ENCODE measurements around the gene SMG6. TPM values are rescaled to one million over a fixed set of nuclear protein-coding genes. Genes with fewer than 3 reads are reported as not detected.

Gene SMG6
- total and polyA plus RNA-seq, 2 of the 8 experiments (the other 6 are each of a cell fraction or from before 2014, with no cell fraction given) = 18.5 to 25.2 TPM

DNA sequence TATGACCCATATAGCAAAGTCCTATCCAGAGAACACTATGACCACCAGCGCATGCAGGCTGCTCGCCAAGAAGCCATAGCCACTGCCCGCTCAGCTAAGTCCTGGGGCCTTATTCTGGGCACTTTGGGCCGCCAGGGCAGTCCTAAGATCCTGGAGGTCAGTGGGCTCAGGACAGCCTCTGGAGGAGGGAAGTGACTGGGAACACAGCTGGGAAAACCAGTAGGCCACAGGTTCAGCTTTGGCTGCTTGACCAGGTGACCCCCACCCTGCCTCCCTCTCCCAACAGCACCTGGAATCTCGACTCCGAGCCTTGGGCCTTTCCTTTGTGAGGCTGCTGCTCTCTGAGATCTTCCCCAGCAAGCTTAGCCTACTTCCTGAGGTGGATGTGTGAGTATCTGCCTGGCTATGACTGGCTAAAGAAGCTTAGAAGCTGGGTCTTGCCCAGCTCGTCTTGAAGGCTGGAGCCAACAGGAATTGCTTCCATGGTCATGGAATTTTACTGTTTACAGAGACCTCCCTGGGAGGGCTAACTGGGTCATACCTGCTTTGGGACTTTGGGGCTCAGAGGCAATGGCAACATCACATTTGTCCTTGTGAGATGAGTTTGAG, 263.3 kb downstream of the SMG6 start (continued):
- TF ChIP-seq, protein P1, sequence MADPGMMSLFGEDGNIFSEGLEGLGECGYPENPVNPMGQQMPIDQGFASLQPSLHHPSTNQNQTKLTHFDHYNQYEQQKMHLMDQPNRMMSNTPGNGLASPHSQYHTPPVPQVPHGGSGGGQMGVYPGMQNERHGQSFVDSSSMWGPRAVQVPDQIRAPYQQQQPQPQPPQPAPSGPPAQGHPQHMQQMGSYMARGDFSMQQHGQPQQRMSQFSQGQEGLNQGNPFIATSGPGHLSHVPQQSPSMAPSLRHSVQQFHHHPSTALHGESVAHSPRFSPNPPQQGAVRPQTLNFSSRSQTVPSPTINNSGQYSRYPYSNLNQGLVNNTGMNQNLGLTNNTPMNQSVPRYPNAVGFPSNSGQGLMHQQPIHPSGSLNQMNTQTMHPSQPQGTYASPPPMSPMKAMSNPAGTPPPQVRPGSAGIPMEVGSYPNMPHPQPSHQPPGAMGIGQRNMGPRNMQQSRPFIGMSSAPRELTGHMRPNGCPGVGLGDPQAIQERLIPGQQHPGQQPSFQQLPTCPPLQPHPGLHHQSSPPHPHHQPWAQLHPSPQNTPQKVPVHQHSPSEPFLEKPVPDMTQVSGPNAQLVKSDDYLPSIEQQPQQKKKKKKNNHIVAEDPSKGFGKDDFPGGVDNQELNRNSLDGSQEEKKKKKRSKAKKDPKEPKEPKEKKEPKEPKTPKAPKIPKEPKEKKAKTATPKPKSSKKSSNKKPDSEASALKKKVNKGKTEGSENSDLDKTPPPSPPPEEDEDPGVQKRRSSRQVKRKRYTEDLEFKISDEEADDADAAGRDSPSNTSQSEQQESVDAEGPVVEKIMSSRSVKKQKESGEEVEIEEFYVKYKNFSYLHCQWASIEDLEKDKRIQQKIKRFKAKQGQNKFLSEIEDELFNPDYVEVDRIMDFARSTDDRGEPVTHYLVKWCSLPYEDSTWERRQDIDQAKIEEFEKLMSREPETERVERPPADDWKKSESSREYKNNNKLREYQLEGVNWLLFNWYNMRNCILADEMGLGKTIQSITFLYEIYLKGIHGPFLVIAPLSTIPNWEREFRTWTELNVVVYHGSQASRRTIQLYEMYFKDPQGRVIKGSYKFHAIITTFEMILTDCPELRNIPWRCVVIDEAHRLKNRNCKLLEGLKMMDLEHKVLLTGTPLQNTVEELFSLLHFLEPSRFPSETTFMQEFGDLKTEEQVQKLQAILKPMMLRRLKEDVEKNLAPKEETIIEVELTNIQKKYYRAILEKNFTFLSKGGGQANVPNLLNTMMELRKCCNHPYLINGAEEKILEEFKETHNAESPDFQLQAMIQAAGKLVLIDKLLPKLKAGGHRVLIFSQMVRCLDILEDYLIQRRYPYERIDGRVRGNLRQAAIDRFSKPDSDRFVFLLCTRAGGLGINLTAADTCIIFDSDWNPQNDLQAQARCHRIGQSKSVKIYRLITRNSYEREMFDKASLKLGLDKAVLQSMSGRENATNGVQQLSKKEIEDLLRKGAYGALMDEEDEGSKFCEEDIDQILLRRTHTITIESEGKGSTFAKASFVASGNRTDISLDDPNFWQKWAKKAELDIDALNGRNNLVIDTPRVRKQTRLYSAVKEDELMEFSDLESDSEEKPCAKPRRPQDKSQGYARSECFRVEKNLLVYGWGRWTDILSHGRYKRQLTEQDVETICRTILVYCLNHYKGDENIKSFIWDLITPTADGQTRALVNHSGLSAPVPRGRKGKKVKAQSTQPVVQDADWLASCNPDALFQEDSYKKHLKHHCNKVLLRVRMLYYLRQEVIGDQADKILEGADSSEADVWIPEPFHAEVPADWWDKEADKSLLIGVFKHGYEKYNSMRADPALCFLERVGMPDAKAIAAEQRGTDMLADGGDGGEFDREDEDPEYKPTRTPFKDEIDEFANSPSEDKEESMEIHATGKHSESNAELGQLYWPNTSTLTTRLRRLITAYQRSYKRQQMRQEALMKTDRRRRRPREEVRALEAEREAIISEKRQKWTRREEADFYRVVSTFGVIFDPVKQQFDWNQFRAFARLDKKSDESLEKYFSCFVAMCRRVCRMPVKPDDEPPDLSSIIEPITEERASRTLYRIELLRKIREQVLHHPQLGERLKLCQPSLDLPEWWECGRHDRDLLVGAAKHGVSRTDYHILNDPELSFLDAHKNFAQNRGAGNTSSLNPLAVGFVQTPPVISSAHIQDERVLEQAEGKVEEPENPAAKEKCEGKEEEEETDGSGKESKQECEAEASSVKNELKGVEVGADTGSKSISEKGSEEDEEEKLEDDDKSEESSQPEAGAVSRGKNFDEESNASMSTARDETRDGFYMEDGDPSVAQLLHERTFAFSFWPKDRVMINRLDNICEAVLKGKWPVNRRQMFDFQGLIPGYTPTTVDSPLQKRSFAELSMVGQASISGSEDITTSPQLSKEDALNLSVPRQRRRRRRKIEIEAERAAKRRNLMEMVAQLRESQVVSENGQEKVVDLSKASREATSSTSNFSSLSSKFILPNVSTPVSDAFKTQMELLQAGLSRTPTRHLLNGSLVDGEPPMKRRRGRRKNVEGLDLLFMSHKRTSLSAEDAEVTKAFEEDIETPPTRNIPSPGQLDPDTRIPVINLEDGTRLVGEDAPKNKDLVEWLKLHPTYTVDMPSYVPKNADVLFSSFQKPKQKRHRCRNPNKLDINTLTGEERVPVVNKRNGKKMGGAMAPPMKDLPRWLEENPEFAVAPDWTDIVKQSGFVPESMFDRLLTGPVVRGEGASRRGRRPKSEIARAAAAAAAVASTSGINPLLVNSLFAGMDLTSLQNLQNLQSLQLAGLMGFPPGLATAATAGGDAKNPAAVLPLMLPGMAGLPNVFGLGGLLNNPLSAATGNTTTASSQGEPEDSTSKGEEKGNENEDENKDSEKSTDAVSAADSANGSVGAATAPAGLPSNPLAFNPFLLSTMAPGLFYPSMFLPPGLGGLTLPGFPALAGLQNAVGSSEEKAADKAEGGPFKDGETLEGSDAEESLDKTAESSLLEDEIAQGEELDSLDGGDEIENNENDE (IDR thresholded peaks at IDR 0.05; ENCODE audit: insufficient replicate concordance, low read length) = no peak
- TF ChIP-seq POLR2AphosphoS5 (IDR thresholded peaks at IDR 0.05; ENCODE audit: low read depth, low read length) (no peak), ASH2L (IDR thresholded peaks at IDR 0.05; ENCODE audit: low read length) (no peak), RBBP5 (IDR thresholded peaks at IDR 0.05; ENCODE audit: borderline replicate concordance, low read depth, low read length) (no peak), SRF (IDR thresholded peaks at IDR 0.05; ENCODE audit: low read depth, low read length) (no peak), SP1 (IDR thresholded peaks at IDR 0.05; ENCODE audit: low read depth, low read length) (no peak), GABPA (IDR thresholded peaks at IDR 0.05; ENCODE audit: borderline replicate concordance, insufficient read depth, low read length) (no peak)
- TF ChIP-seq, protein P2, sequence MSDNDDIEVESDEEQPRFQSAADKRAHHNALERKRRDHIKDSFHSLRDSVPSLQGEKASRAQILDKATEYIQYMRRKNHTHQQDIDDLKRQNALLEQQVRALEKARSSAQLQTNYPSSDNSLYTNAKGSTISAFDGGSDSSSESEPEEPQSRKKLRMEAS (IDR thresholded peaks at IDR 0.05) = no peak
